HCT116 (cell line): ENCODE measurements around the gene MEAK7. TPM values are rescaled to one million over a fixed set of nuclear protein-coding genes. Genes with fewer than 3 reads are reported as not detected.

ENCODE experiments used
- ATAC-seq: fragments of 200-7000 bp; cut with Tn5 transposase; 2 replicates; pipeline ENCODE4 v1.9.1; 2020; ENCODE audit warnings: mild to moderate bottlenecking, moderate library complexity
- BruUV-seq: library from RNA; stranded (reverse); fragments of 400-500 nt; replicated peaks from 2 replicates; lab custom pipeline; 2021; lab: Mats Ljungman, UMichigan
- CTCF ChIA-PET: fragments of 300-600 bp; sonication (Branson Sonifier 250); formaldehyde crosslinking; loops from one replicate; lab custom pipeline; 2021; ENCODE audit warnings: antibody characterized with exemption; lab: Charles Lee
- POLR2A ChIA-PET: fragments of 300-600, 350-600 bp; sonication (Branson Sonifier 250); formaldehyde crosslinking; loops from one replicate; lab custom pipeline; 2021; ENCODE audit warnings: antibody characterized with exemption; lab: Charles Lee
- RAD21 ChIA-PET, 2 experiments: fragments of 300-600 bp; sonication (Branson Sonifier 250); formaldehyde crosslinking; loops; one replicate each; lab custom pipeline; 2023; ENCODE audit warnings: low total read pairs in 2 of 2; ENCODE audit not compliant: uncharacterized antibody in 2 of 2, unreplicated experiment in 2 of 2, low non-redundant PET in 1 of 2; lab: Charles Lee
- DNase-seq: peaks from one replicate; pipeline ENCODE4 v3.0.0-alpha.2; 2010; ENCODE audit warnings: low read depth, low spot score
- H2AFZ ChIP-seq: fragments of 200-600 bp; shearing (Covaris generic), sonication (generic); 2 replicates; pipeline ENCODE4 v1.6.1; 2017; ENCODE audit warnings: low read depth, mixed run types, mixed read lengths, antibody characterized with exemption, low read length; ENCODE audit not compliant: poor library complexity, severe bottlenecking
- H3K27ac ChIP-seq: 2 replicates; pipeline ENCODE4 v1.5.1; 2012; ENCODE audit warnings: low read depth, low read length
- H3K27me3 ChIP-seq: fragments of 200-600 bp; sonication (generic); 2 replicates; pipeline ENCODE4 v1.6.1; 2016; ENCODE audit warnings: mixed run types, low read length, mixed read lengths; ENCODE audit not compliant: insufficient read depth
- H3K36me3 ChIP-seq, 2 experiments: fragments of 200-500 bp in 1 of 2; fragments of 200-600 bp in 1 of 2; sonication (Bioruptor generic) in 1 of 2; sonication (generic) in 1 of 2; 2 replicates each; pipeline versions ENCODE4 v1.5.1 to v1.6.1; 2014 to 2016; ENCODE audit warnings: low read length in 2 of 2, inconsistent platforms in 1 of 2, mixed read lengths in 1 of 2, mixed run types in 1 of 2; ENCODE audit not compliant: insufficient read depth in 2 of 2, control insufficient read depth in 1 of 2
- H3K4me1 ChIP-seq, 2 experiments: fragments of 200-600 bp in 1 of 2; sonication (generic) in 1 of 2; 2 replicates each; pipeline versions ENCODE4 v1.5.1 to v1.6.1; 2012 to 2017; ENCODE audit warnings: low read length in 2 of 2, inconsistent platforms in 1 of 2, mild to moderate bottlenecking in 1 of 2, mixed read lengths in 1 of 2, mixed run types in 1 of 2, moderate library complexity in 1 of 2; ENCODE audit not compliant: insufficient read depth in 2 of 2, control insufficient read depth in 1 of 2
- H3K4me2 ChIP-seq: fragments of 200-600 bp; sonication (generic); 2 replicates; pipeline ENCODE4 v1.6.1; 2017; ENCODE audit warnings: mixed run types, low read length, mixed read lengths
- H3K4me3 ChIP-seq, 2 experiments: fragments of 200-600 bp in 1 of 2; sonication (generic) in 1 of 2; replicated peaks in 1 of 2; 2 replicates each; pipeline ENCODE4 v1.5.1; 2011 to 2016; ENCODE audit warnings: low read length in 2 of 2, control low read depth in 1 of 2, low read depth in 1 of 2, mild to moderate bottlenecking in 1 of 2, mixed read lengths in 1 of 2, mixed run types in 1 of 2
- H3K79me2 ChIP-seq: fragments of 200-600 bp; sonication (generic); 2 replicates; pipeline ENCODE4 v1.6.1; 2017; ENCODE audit warnings: mild to moderate bottlenecking, mixed run types, low read length, moderate library complexity, mixed read lengths; ENCODE audit not compliant: insufficient read depth
- H3K9ac ChIP-seq: fragments of 200-600 bp; sonication (generic); 2 replicates; pipeline ENCODE4 v1.6.1; 2016; ENCODE audit warnings: low read length, mixed read lengths
- H3K9me2 ChIP-seq: fragments of 200-600 bp; sonication (generic), shearing (Covaris generic); 2 replicates; pipeline ENCODE4 v1.6.1; 2017; ENCODE audit warnings: mixed run types, mild to moderate bottlenecking, moderate library complexity; ENCODE audit not compliant: insufficient read depth
- H3K9me3 ChIP-seq, 2 experiments: fragments of 200-500 bp in 1 of 2; fragments of 200-600 bp in 1 of 2; sonication (Bioruptor generic) in 1 of 2; sonication (generic) in 1 of 2; 2 replicates each; pipeline ENCODE4 v1.6.1; 2014 to 2017; ENCODE audit warnings: low read length in 2 of 2, mixed read lengths in 2 of 2, inconsistent platforms in 1 of 2, low read depth in 1 of 2, mild to moderate bottlenecking in 1 of 2, mixed run types in 1 of 2, moderate library complexity in 1 of 2; ENCODE audit not compliant: control insufficient read depth in 1 of 2, insufficient read depth in 1 of 2
- H4K20me1 ChIP-seq: fragments of 200-600 bp; sonication (generic), shearing (Covaris generic); 2 replicates; pipeline ENCODE4 v1.6.1; 2017; ENCODE audit warnings: mixed run types, mild to moderate bottlenecking, moderate library complexity; ENCODE audit not compliant: insufficient read depth
- CBX3 ChIP-seq: IDR thresholded peaks from 2 replicates; pipeline ENCODE4 v1.6.1; 2012; ENCODE audit warnings: low read depth
- CEBPB ChIP-seq: IDR thresholded peaks from 2 replicates; pipeline ENCODE4 v1.6.1; 2012; ENCODE audit warnings: low read depth
- FOSL1 ChIP-seq: IDR thresholded peaks from 2 replicates; pipeline ENCODE4 v1.6.1; 2012; ENCODE audit warnings: low read depth
- POLR2A ChIP-seq: IDR thresholded peaks from 2 replicates; pipeline ENCODE4 v1.7.0; 2011; ENCODE audit warnings: borderline replicate concordance; ENCODE audit not compliant: insufficient read depth, insufficient read length; ENCODE audit errors: extremely low read depth
- RAD21 ChIP-seq: IDR thresholded peaks from 2 replicates; pipeline ENCODE4 v1.6.1; 2012; ENCODE audit warnings: low read depth, mild to moderate bottlenecking
- SP1 ChIP-seq: IDR thresholded peaks from 2 replicates; pipeline ENCODE4 v1.6.1; 2012; ENCODE audit warnings: low read depth
- ZFX ChIP-seq: fragments of 450-650 bp; IDR thresholded peaks from 2 replicates; pipeline ENCODE4 v1.6.1; 2017
- intact Hi-C: fragments of 100-400 bp; cut with micrococcal nuclease; formaldehyde crosslinking; loops from 2 replicates; pipeline ENCODE4 v1.10.0; 2022
- total RNA-seq: library from RNA; stranded (reverse); gene quantifications from one replicate; pipeline ENCODE4 v1.2.1, GENCODE V29; 2021; ENCODE audit not compliant: unreplicated experiment
- TF ChIP-seq, protein P1 (sequence below), 3 experiments: fragments of 200-600 bp in 1 of 3; sonication (generic) in 1 of 3; IDR thresholded peaks in 2 of 3; conservative IDR thresholded peaks in 1 of 3; 2 replicates each; pipeline ENCODE4 v1.5.1; 2012 to 2017; ENCODE audit warnings: low read depth in 2 of 3, low read length in 2 of 3, antibody characterized with exemption in 1 of 3, borderline replicate concordance in 1 of 3, control low read depth in 1 of 3, mild to moderate bottlenecking in 1 of 3, mixed read lengths in 1 of 3, mixed run types in 1 of 3, moderate library complexity in 1 of 3; ENCODE audit not compliant: insufficient read depth in 1 of 3
- TF ChIP-seq, protein P2 (sequence below): IDR thresholded peaks from 2 replicates; pipeline ENCODE4 v1.6.1; 2012; ENCODE audit warnings: low read depth
- TF ChIP-seq, protein P3 (sequence below): IDR thresholded peaks from 2 replicates; pipeline ENCODE4 v1.6.1; 2011; ENCODE audit warnings: mild to moderate bottlenecking, low read length, moderate library complexity; ENCODE audit not compliant: insufficient replicate concordance; ENCODE audit errors: extremely low read depth
- TF ChIP-seq, protein P4 (sequence below): IDR thresholded peaks from 2 replicates; pipeline ENCODE4 v1.6.1; 2012
- TF ChIP-seq, protein P5 (sequence below): IDR thresholded peaks from 2 replicates; pipeline ENCODE4 v1.6.1; 2012

The MEAK7 gene
- total RNA-seq, 1 experiment from 2014 or later, result 32.2 TPM

DNA sequence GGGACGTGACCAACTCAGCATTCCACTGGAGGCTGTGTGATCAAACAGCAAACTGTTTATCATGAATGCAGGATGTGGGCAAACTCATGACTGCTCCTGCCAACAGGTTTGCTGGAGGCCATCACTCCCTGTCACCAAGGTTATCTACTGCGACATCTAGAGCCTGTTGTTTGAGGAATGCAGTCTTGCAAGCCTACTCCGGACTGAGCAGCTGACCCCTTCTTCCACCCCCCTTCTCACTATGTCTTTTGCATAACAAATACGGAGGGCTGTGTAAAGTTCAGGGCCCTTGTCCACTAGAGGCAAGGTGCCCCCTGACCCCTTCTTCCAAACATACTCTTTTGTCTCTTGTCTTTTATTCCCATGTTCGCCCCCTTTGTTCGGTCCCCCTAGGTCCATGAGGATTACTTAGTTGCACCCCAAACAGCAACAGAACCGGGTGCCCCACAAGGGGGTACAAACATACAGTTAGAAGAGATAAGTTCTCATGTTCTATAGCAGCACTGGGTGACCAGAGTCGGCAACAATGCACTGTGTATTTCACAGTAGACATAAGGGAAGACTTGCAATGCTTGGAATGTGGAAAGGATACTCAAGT lies 28.7 kb downstream of the MEAK7 start:
- intact Hi-C loops, result no loop called here
- RAD21 ChIA-PET, result no interaction called here

DNA sequence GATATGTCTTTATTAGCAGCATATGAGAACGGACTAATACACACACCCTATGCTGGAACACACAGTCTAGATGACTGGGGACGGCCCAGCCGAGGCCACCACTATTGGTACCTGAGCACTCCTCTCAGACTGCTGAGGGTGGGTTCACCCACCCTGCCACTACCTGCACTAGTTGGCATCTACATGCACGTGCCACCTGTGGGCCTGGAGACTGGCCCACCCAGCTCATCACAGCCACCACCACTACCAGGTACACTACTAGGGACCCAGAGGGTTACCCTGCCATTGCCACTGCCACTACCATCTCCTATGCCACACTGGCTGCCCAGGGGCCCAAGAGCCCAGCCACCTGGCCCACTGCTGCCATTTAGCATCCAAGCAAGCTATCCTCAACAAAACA lies 32.5 kb downstream of the MEAK7 start:
- H3K79me2 ChIP-seq, result no peaks in the 10 kb centered on the region
- H3K27me3 ChIP-seq, result no peaks in the 10 kb centered on the region
- H3K4me2 ChIP-seq, result no peak overlapping the region
- H3K27ac ChIP-seq, result no peak overlapping the region
- POLR2A ChIA-PET, result no interaction called here
- H3K36me3 ChIP-seq, result peaks cover 3 to 22% of the 10 kb centered on the region in 2 experiments; a peak in 3 of 4 replicates
- RAD21 ChIA-PET, result no interaction called here
- ATAC-seq (no peak), DNase-seq (no peak)
- no peak overlapping the region for H2AFZ ChIP-seq
- CTCF ChIA-PET, result no interaction called here
- BruUV-seq, result no TSS peak
- peaks cover 0 to 7% of the 10 kb centered on the region in 2 experiments; a peak in 2 of 4 replicates for H3K9me3 ChIP-seq
- no peaks in the 10 kb centered on the region for H4K20me1 ChIP-seq
- no peaks in the 10 kb centered on the region for H3K9me2 ChIP-seq
- intact Hi-C loops, result no loop called here
- H3K4me1 ChIP-seq, result no peaks in the 10 kb centered on the region
- no peak overlapping the region for H3K4me3 ChIP-seq
- no peak overlapping the region for H3K9ac ChIP-seq
- TF ChIP-seq, protein P1, sequence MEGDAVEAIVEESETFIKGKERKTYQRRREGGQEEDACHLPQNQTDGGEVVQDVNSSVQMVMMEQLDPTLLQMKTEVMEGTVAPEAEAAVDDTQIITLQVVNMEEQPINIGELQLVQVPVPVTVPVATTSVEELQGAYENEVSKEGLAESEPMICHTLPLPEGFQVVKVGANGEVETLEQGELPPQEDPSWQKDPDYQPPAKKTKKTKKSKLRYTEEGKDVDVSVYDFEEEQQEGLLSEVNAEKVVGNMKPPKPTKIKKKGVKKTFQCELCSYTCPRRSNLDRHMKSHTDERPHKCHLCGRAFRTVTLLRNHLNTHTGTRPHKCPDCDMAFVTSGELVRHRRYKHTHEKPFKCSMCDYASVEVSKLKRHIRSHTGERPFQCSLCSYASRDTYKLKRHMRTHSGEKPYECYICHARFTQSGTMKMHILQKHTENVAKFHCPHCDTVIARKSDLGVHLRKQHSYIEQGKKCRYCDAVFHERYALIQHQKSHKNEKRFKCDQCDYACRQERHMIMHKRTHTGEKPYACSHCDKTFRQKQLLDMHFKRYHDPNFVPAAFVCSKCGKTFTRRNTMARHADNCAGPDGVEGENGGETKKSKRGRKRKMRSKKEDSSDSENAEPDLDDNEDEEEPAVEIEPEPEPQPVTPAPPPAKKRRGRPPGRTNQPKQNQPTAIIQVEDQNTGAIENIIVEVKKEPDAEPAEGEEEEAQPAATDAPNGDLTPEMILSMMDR (IDR thresholded peaks at IDR 0.05 in 2 of 3, conservative IDR thresholded peaks at IDR 0.05 in 1 of 3; ENCODE audit: borderline replicate concordance in 1 of 3, insufficient read depth in 1 of 3, low read depth in 2 of 3, low read length in 2 of 3), result no peak
- TF ChIP-seq, protein P2, sequence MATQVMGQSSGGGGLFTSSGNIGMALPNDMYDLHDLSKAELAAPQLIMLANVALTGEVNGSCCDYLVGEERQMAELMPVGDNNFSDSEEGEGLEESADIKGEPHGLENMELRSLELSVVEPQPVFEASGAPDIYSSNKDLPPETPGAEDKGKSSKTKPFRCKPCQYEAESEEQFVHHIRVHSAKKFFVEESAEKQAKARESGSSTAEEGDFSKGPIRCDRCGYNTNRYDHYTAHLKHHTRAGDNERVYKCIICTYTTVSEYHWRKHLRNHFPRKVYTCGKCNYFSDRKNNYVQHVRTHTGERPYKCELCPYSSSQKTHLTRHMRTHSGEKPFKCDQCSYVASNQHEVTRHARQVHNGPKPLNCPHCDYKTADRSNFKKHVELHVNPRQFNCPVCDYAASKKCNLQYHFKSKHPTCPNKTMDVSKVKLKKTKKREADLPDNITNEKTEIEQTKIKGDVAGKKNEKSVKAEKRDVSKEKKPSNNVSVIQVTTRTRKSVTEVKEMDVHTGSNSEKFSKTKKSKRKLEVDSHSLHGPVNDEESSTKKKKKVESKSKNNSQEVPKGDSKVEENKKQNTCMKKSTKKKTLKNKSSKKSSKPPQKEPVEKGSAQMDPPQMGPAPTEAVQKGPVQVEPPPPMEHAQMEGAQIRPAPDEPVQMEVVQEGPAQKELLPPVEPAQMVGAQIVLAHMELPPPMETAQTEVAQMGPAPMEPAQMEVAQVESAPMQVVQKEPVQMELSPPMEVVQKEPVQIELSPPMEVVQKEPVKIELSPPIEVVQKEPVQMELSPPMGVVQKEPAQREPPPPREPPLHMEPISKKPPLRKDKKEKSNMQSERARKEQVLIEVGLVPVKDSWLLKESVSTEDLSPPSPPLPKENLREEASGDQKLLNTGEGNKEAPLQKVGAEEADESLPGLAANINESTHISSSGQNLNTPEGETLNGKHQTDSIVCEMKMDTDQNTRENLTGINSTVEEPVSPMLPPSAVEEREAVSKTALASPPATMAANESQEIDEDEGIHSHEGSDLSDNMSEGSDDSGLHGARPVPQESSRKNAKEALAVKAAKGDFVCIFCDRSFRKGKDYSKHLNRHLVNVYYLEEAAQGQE, result no peak
- TF ChIP-seq, protein P3, sequence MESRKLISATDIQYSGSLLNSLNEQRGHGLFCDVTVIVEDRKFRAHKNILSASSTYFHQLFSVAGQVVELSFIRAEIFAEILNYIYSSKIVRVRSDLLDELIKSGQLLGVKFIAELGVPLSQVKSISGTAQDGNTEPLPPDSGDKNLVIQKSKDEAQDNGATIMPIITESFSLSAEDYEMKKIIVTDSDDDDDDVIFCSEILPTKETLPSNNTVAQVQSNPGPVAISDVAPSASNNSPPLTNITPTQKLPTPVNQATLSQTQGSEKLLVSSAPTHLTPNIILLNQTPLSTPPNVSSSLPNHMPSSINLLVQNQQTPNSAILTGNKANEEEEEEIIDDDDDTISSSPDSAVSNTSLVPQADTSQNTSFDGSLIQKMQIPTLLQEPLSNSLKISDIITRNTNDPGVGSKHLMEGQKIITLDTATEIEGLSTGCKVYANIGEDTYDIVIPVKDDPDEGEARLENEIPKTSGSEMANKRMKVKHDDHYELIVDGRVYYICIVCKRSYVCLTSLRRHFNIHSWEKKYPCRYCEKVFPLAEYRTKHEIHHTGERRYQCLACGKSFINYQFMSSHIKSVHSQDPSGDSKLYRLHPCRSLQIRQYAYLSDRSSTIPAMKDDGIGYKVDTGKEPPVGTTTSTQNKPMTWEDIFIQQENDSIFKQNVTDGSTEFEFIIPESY, result no peak
- TF ChIP-seq ZFX (no peak), CEBPB (no peak)

More for the DNA sequence above, 28.7 kb downstream of the MEAK7 start:
- Histone ChIP-seq H3K4me2 (no peak overlapping the region), H3K36me3 (peaks cover 5 to 12% of the 10 kb centered on the region in 2 experiments; a peak in 2 of 4 replicates), H3K9me2 (no peaks in the 10 kb centered on the region)
- POLR2A ChIA-PET, result no interaction called here
- CTCF ChIA-PET, result no interaction called here
- TF ChIP-seq, protein P4, sequence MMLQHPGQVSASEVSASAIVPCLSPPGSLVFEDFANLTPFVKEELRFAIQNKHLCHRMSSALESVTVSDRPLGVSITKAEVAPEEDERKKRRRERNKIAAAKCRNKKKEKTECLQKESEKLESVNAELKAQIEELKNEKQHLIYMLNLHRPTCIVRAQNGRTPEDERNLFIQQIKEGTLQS, result no peak
- TF ChIP-seq SP1, result no peak
- TF ChIP-seq RAD21, result no peak
- no peak for TF ChIP-seq CEBPB
- TF ChIP-seq POLR2A, result no peak
- TF ChIP-seq, protein P5, sequence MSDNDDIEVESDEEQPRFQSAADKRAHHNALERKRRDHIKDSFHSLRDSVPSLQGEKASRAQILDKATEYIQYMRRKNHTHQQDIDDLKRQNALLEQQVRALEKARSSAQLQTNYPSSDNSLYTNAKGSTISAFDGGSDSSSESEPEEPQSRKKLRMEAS, result no peak
- no peak for TF ChIP-seq FOSL1
- TF ChIP-seq CBX3, result no peak
- no peak for TF ChIP-seq ZFX
- TF ChIP-seq, all 23 proteins: peak for 0
- no peaks in the 10 kb centered on the region for H3K27me3 ChIP-seq
- DNase-seq (no peak), ATAC-seq (no peak)
- no peak overlapping the region for H3K4me3 ChIP-seq
- H4K20me1 ChIP-seq, result no peaks in the 10 kb centered on the region
- H3K27ac ChIP-seq, result no peak overlapping the region
- no peak overlapping the region for H3K9ac ChIP-seq
- H2AFZ ChIP-seq, result no peak overlapping the region
- peaks cover 0 to 3% of the 10 kb centered on the region in 2 experiments; a peak in 1 of 4 replicates for H3K9me3 ChIP-seq
- H3K79me2 ChIP-seq, result no peaks in the 10 kb centered on the region
- peaks cover 0 to 9% of the 10 kb centered on the region in 2 experiments; a peak in 2 of 4 replicates for H3K4me1 ChIP-seq
- BruUV-seq, result no TSS peak
